ENCODE measurements around the gene FCHSD1. TPM values are rescaled to one million over a fixed set of nuclear protein-coding genes. Genes with fewer than 3 reads are reported as not detected.
A peak's percentile ranks its signal among the peaks of the same experiment; 100 is the strongest.

Gene FCHSD1
- total RNA-seq, 1 donor from 2014 or later = 20.6 TPM

- H3K4me3 Mint-ChIP-seq = no peak overlapping the region
- DNase-seq (ENCODE audit: low read depth, low spot score) = no peak
- H3K27me3 Mint-ChIP-seq (ENCODE audit: low read depth) = no peaks in the 10 kb centered on the region
- H3K9me3 Mint-ChIP-seq = no peaks in the 10 kb centered on the region
- H3K36me3 Mint-ChIP-seq (ENCODE audit: low read depth) = no peaks in the 10 kb centered on the region
- TF ChIP-seq, protein P1, sequence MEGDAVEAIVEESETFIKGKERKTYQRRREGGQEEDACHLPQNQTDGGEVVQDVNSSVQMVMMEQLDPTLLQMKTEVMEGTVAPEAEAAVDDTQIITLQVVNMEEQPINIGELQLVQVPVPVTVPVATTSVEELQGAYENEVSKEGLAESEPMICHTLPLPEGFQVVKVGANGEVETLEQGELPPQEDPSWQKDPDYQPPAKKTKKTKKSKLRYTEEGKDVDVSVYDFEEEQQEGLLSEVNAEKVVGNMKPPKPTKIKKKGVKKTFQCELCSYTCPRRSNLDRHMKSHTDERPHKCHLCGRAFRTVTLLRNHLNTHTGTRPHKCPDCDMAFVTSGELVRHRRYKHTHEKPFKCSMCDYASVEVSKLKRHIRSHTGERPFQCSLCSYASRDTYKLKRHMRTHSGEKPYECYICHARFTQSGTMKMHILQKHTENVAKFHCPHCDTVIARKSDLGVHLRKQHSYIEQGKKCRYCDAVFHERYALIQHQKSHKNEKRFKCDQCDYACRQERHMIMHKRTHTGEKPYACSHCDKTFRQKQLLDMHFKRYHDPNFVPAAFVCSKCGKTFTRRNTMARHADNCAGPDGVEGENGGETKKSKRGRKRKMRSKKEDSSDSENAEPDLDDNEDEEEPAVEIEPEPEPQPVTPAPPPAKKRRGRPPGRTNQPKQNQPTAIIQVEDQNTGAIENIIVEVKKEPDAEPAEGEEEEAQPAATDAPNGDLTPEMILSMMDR (conservative IDR thresholded peaks at IDR 0.05) = no peak
- peaks cover 53% of the 10 kb centered on the region for H3K4me1 Mint-ChIP-seq
- no peak overlapping the region for H3K27ac Mint-ChIP-seq (ENCODE audit: unreplicated experiment)
Observed at GRCh38 chr5:141685591-141685990, 34.4 kb upstream of the FCHSD1 start.

DNA sequence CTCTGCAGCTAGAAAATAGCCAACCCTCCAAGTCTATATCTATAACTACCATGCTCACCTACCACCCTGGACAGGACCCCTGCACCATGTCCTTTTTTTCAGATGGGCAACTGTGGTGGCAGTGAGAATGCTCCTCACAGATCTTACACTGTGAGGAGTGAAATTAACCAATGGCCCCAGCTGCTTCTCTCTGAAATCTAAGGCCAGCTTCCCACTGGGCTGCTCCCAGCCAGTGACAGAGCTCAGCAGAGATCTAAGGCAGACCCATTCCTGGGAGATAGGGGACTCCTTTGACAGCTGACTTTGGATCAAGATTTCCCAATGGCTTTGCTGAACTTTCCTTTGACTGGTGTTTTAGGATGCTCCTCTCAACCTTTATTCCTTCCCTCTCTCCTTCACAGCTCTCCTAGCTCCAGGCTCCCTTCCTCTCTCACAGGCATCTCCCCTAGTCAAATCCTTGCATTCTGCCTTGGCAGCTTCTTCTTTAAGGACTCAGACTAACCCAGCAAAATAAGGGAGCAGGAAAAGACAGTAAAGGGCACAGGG, 32.5 kb upstream of the FCHSD1 start:
- TF ChIP-seq, protein P1 (conservative IDR thresholded peaks at IDR 0.05) = no peak
- no peak for DNase-seq (ENCODE audit: low read depth, low spot score)
- Mint-ChIP-seq H3K9me3 (no peaks in the 10 kb centered on the region), H3K36me3 (ENCODE audit: low read depth) (no peaks in the 10 kb centered on the region), H3K27me3 (ENCODE audit: low read depth) (no peaks in the 10 kb centered on the region), H3K4me1 (peaks cover 61% of the 10 kb centered on the region), H3K27ac (ENCODE audit: unreplicated experiment) (no peak overlapping the region), H3K4me3 (peak overlapping the region; percentile 59)

GRCh38 chr5:141681695-141682641, 30.8 kb upstream of the FCHSD1 start, which contains the start of gene ARAP3:
Gene ARAP3, minus strand, starts transcription at chr5:141682230. Its CDS starts 1,744 bp downstream, at chr5:141680486.
- Mint-ChIP-seq H3K27ac (ENCODE audit: unreplicated experiment) (peak within 1 kb of the TSS; percentile 96), H3K9me3 (no peaks in the 10 kb centered on the region), H3K4me1 (peaks cover 57% of the 10 kb centered on the region), H3K27me3 (ENCODE audit: low read depth) (no peaks in the 10 kb centered on the region), H3K4me3 (peak within 1 kb of the TSS; percentile 87), H3K36me3 (ENCODE audit: low read depth) (peaks cover 4% of the 10 kb centered on the region)
- DNase-seq (ENCODE audit: low read depth, low spot score) = peak; percentile 47
- TF ChIP-seq, protein P1 (conservative IDR thresholded peaks at IDR 0.05) = no peak

GRCh38 chr5:141681295-141681694, 30.1 kb upstream of the FCHSD1 start:
- TF ChIP-seq, protein P1 (conservative IDR thresholded peaks at IDR 0.05) = no peak
- Mint-ChIP-seq H3K27ac (ENCODE audit: unreplicated experiment) (peak overlapping the region; percentile 90), H3K9me3 (no peaks in the 10 kb centered on the region), H3K4me3 (peak overlapping the region; percentile 87), H3K4me1 (peaks cover 51% of the 10 kb centered on the region), H3K36me3 (ENCODE audit: low read depth) (peaks cover 4% of the 10 kb centered on the region), H3K27me3 (ENCODE audit: low read depth) (no peaks in the 10 kb centered on the region)
- DNase-seq (ENCODE audit: low read depth, low spot score) = no peak

- Mint-ChIP-seq H3K4me3 (peak overlapping the region; percentile 87), H3K27me3 (ENCODE audit: low read depth) (no peaks in the 10 kb centered on the region), H3K36me3 (ENCODE audit: low read depth) (peaks cover 4% of the 10 kb centered on the region), H3K4me1 (peaks cover 50% of the 10 kb centered on the region), H3K9me3 (no peaks in the 10 kb centered on the region), H3K27ac (ENCODE audit: unreplicated experiment) (peak overlapping the region; percentile 90)
- TF ChIP-seq, protein P1 (conservative IDR thresholded peaks at IDR 0.05) = no peak
- DNase-seq (ENCODE audit: low read depth, low spot score) = peak; percentile 52
Observed at GRCh38 chr5:141680751-141681201, 29.6 kb upstream of the FCHSD1 start.
